Endothelial cell of umbilical vein (primary cell): ENCODE results near the gene KIAA1958. TPM values are rescaled to one million over a fixed set of nuclear protein-coding genes. Genes with fewer than 3 reads are reported as not detected.

ENCODE experiments used
- BruUV-seq: library from RNA; stranded (reverse); fragments of 400-500 nt; replicated peaks from 2 replicates; lab custom pipeline; 2021; lab: Mats Ljungman, UMichigan
- CTCF ChIA-PET: fragments of 300-600, 350-600 bp; sonication (Branson Sonifier 250); formaldehyde crosslinking; loops from one replicate; lab custom pipeline; 2021; ENCODE audit warnings: antibody characterized with exemption, inconsistent platforms; lab: Charles Lee
- POLR2A ChIA-PET: fragments of 300-600, 350-600 bp; sonication (Branson Sonifier 250); formaldehyde crosslinking; loops from one replicate; lab custom pipeline; 2021; ENCODE audit warnings: antibody characterized with exemption, inconsistent platforms; lab: Charles Lee
- DNase-seq: peaks from one replicate; pipeline ENCODE4 v3.0.0-alpha.2; 2011; ENCODE audit warnings: low read depth, low spot score
- FAIRE-seq: peaks from 2 replicates; lab custom pipeline; 2011; peaks lifted over from hg19 to GRCh38; lab: Jason Lieb, UNC
- H2AFZ ChIP-seq: 2 replicates; pipeline ENCODE4 v1.6.0; 2012; ENCODE audit warnings: low read depth, low read length, control low read depth, inconsistent platforms
- H3K27ac ChIP-seq: 2 replicates; pipeline ENCODE4 v1.5.1; 2011; ENCODE audit warnings: low read depth, mild to moderate bottlenecking, control low read depth, low read length, moderate library complexity; ENCODE audit not compliant: insufficient read depth
- H3K27me3 ChIP-seq, 2 experiments: 2 replicates each; pipeline versions ENCODE4 v1.6.0 to v1.6.1; 2011; ENCODE audit warnings: low read length in 2 of 2, mixed read lengths in 1 of 2; ENCODE audit not compliant: control insufficient read depth in 2 of 2, insufficient read depth in 2 of 2
- H3K36me3 ChIP-seq, 2 experiments: 2 replicates in 1 of 2; 3 replicates in 1 of 2; pipeline ENCODE4 v1.5.1; 2011; ENCODE audit warnings: low read length in 2 of 2, mild to moderate bottlenecking in 1 of 2, moderate library complexity in 1 of 2; ENCODE audit not compliant: control insufficient read depth in 2 of 2, insufficient read depth in 2 of 2; ENCODE audit errors: extremely low read depth in 1 of 2
- H3K4me1 ChIP-seq: 3 replicates; pipeline ENCODE4 v1.5.1; 2011; ENCODE audit warnings: mild to moderate bottlenecking, low read length; ENCODE audit not compliant: control insufficient read depth, insufficient read depth; ENCODE audit errors: extremely low read depth
- H3K4me2 ChIP-seq: 2 replicates; pipeline ENCODE4 v1.6.1; 2011; ENCODE audit warnings: low read length, control low read depth, mixed read lengths; ENCODE audit not compliant: insufficient read depth
- H3K4me3 ChIP-seq, 3 experiments: fragments of 200-600 bp in 1 of 3; sonication (generic), shearing (Covaris generic) in 1 of 3; replicated peaks in 1 of 3; 2 replicates each; pipeline ENCODE4 v1.5.1; 2011 to 2016; ENCODE audit warnings: control low read depth in 3 of 3, low read length in 3 of 3, mild to moderate bottlenecking in 2 of 3, inconsistent platforms in 1 of 3, low read depth in 1 of 3, moderate library complexity in 1 of 3; ENCODE audit not compliant: insufficient read depth in 1 of 3
- H3K79me2 ChIP-seq: 2 replicates; pipeline ENCODE4 v1.6.0; 2012; ENCODE audit warnings: low read length, inconsistent platforms; ENCODE audit not compliant: control insufficient read depth, insufficient read depth
- H3K9ac ChIP-seq: replicated peaks from 2 replicates; pipeline ENCODE3; 2011; ENCODE audit warnings: low read length, control low read depth; ENCODE audit not compliant: insufficient read depth; ENCODE audit errors: extremely low read depth
- H3K9me1 ChIP-seq: replicated peaks from 3 replicates; pipeline ENCODE4 v1.6.0; 2011; ENCODE audit warnings: mild to moderate bottlenecking, low read length; ENCODE audit not compliant: control insufficient read depth, insufficient read depth; ENCODE audit errors: extremely low read depth
- H3K9me3 ChIP-seq: replicated peaks from 2 replicates; pipeline ENCODE4 v1.5.1; 2012; ENCODE audit warnings: low read length, inconsistent platforms; ENCODE audit not compliant: control insufficient read depth, insufficient read depth
- H4K20me1 ChIP-seq: replicated peaks from 2 replicates; pipeline ENCODE3; 2011; ENCODE audit warnings: mild to moderate bottlenecking, low read length; ENCODE audit not compliant: control insufficient read depth, insufficient read depth; ENCODE audit errors: extremely low read depth
- EZH2 ChIP-seq: IDR thresholded peaks from 2 replicates; pipeline ENCODE4 v1.6.1; 2012; ENCODE audit warnings: borderline replicate concordance, low read depth, mild to moderate bottlenecking, moderate library complexity, low read length, inconsistent platforms; ENCODE audit not compliant: severe bottlenecking
- FOS ChIP-seq: IDR thresholded peaks from 2 replicates; pipeline ENCODE4 v1.6.1; 2011; ENCODE audit warnings: mild to moderate bottlenecking, low read length, moderate library complexity, borderline replicate concordance; ENCODE audit not compliant: insufficient read depth
- GATA2 ChIP-seq: IDR thresholded peaks from 2 replicates; pipeline ENCODE4 v1.7.0; 2011; ENCODE audit warnings: low read depth, mild to moderate bottlenecking, moderate library complexity, mixed read lengths, low read length; ENCODE audit not compliant: insufficient read length, insufficient read depth
- JUN ChIP-seq: IDR thresholded peaks from 2 replicates; pipeline ENCODE4 v1.6.1; 2011; ENCODE audit warnings: borderline replicate concordance, low read depth; ENCODE audit not compliant: insufficient read length, insufficient read depth
- MYC ChIP-seq: IDR thresholded peaks from one replicate; pipeline ENCODE4 v1.6.1; 2011; ENCODE audit warnings: mild to moderate bottlenecking, low read depth, low read length
- POLR2A ChIP-seq: IDR thresholded peaks from 2 replicates; pipeline ENCODE4 v1.6.1; 2012; ENCODE audit warnings: low read depth, mild to moderate bottlenecking, control low read depth, low read length
- POLR2AphosphoS5 ChIP-seq: IDR thresholded peaks from 2 replicates; pipeline ENCODE4 v1.6.1; 2012; ENCODE audit warnings: low read depth, mild to moderate bottlenecking, control low read depth, low read length, moderate library complexity; ENCODE audit not compliant: insufficient read depth
- dilution Hi-C: fragments of 300-500 bp; cut with MboI; formaldehyde crosslinking; loops from one replicate; pipeline ENCODE4 v1.15.0; 2019; ENCODE audit warnings: low sequenced_read_pairs; ENCODE audit not compliant: extremely low pct_ligation_motif_present
- intact Hi-C: fragments of 100-400 bp; cut with micrococcal nuclease; formaldehyde crosslinking; loops from one replicate; pipeline ENCODE4 v1.10.0; 2022
- polyA plus RNA-seq, 4 experiments: library from polyadenylated mRNA; depleted of rRNA in 3 of 4; stranded (reverse) in 3 of 4; unstranded in 1 of 4; fragments of >200 nt; gene quantifications; 2 replicates each; pipeline versions ENCODE4 v1.2.1 to v1.2.3, GENCODE V29; 2011 to 2012; ENCODE audit warnings: missing spikeins in 1 of 4
- total RNA-seq: library from RNA; stranded (reverse); gene quantifications from 2 replicates; pipeline ENCODE4 v1.2.3, GENCODE V29; 2021
- TF ChIP-seq, protein P1 (sequence below), 2 donors: IDR thresholded peaks; 1 replicate in 1 of 2; 2 replicates in 1 of 2; pipeline ENCODE4 v1.5.1; 2011; ENCODE audit warnings: low read length in 2 of 2, mild to moderate bottlenecking in 2 of 2, moderate library complexity in 2 of 2, control low read depth in 1 of 2, inconsistent platforms in 1 of 2, low read depth in 1 of 2; ENCODE audit not compliant: insufficient read depth in 1 of 2; ENCODE audit errors: extremely low read depth in 1 of 2
- TF ChIP-seq, protein P2 (sequence below): IDR thresholded peaks from 2 replicates; pipeline ENCODE4 v1.6.1; 2011; ENCODE audit not compliant: insufficient read depth, insufficient read length

Gene KIAA1958
- total and polyA plus RNA-seq, 2 donors (not counting 3 experiments of a cell fraction or from before 2014, with no cell fraction given), result 1.7 to 5.0 TPM

DNA sequence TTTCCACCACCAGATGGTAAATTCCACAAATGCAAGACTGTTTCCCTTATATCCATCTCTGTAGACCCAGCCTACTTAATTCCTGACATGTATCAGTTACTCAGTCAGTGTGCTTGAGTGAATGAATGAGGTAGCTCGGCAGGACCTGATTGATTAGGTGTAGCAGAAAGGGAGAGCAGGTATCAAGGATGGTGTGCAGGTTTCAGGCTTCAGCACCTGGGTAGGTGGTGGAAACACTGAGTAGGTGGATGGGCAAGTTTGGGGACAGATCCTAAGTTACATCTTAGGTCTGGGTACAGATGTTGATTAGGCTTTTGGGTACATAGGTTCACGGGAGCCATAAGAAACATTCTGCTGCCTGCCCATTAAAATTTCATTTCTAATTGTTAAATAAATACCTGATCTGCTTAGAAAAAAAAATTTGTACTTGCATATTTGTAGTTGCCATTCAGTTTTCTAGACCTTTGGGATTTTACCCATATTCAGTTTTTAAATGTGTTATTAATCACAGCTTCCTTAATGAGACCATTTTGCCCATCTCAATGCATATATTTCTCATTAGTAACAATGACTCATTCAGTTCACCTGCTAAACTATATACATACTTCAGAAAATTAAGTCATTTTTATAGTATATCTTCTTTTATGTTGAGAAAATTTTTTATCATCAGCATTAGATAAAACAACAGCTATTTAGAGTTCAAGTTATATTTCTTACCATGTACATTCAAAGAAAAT, 119.5 kb downstream of the KIAA1958 start:
- intact Hi-C loops (no loop called here), dilution Hi-C loops (no loop called here)
- H3K4me3 ChIP-seq, result no peak overlapping the region
- no peak for TF ChIP-seq JUN
- TF ChIP-seq POLR2AphosphoS5, result no peak
- no peak for TF ChIP-seq MYC
- TF ChIP-seq EZH2, result no peak
- TF ChIP-seq, protein P1, sequence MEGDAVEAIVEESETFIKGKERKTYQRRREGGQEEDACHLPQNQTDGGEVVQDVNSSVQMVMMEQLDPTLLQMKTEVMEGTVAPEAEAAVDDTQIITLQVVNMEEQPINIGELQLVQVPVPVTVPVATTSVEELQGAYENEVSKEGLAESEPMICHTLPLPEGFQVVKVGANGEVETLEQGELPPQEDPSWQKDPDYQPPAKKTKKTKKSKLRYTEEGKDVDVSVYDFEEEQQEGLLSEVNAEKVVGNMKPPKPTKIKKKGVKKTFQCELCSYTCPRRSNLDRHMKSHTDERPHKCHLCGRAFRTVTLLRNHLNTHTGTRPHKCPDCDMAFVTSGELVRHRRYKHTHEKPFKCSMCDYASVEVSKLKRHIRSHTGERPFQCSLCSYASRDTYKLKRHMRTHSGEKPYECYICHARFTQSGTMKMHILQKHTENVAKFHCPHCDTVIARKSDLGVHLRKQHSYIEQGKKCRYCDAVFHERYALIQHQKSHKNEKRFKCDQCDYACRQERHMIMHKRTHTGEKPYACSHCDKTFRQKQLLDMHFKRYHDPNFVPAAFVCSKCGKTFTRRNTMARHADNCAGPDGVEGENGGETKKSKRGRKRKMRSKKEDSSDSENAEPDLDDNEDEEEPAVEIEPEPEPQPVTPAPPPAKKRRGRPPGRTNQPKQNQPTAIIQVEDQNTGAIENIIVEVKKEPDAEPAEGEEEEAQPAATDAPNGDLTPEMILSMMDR (IDR thresholded peaks at IDR 0.05; ENCODE audit: extremely low read depth in 1 of 2, insufficient read depth in 1 of 2, low read depth in 1 of 2, low read length in 2 of 2), result no peak
- no peak for TF ChIP-seq FOS
- TF ChIP-seq, protein P2, sequence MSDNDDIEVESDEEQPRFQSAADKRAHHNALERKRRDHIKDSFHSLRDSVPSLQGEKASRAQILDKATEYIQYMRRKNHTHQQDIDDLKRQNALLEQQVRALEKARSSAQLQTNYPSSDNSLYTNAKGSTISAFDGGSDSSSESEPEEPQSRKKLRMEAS, result no peak
- no peak for TF ChIP-seq POLR2A
- no peak for TF ChIP-seq GATA2
- no peaks in the 10 kb centered on the region for H3K27me3 ChIP-seq
- no peaks in the 10 kb centered on the region for H3K79me2 ChIP-seq
- H3K4me2 ChIP-seq, result no peak overlapping the region
- no peak overlapping the region for H3K27ac ChIP-seq
- BruUV-seq, result no TSS peak
- H3K4me1 ChIP-seq, result no peaks in the 10 kb centered on the region
- CTCF ChIA-PET, result no interaction called here
- POLR2A ChIA-PET, result no interaction called here
- no peak overlapping the region for H2AFZ ChIP-seq
- no peaks in the 10 kb centered on the region for H4K20me1 ChIP-seq
- H3K9me1 ChIP-seq, result no peaks in the 10 kb centered on the region
- no peak for FAIRE-seq
- no peak for DNase-seq
- H3K9ac ChIP-seq, result no peak overlapping the region
- H3K9me3 ChIP-seq, result no peaks in the 10 kb centered on the region
- no peaks in the 10 kb centered on the region for H3K36me3 ChIP-seq
